GM06990 (cell line): ENCODE measurements around the gene CAPN7.

Source experiments
- DNase-seq: peaks from one replicate; pipeline ENCODE4 v3.0.0-alpha.2; 2011; ENCODE audit not compliant: insufficient read length; ENCODE audit errors: extremely low read depth
- H3K27me3 ChIP-seq: replicated peaks from 2 replicates; pipeline ENCODE4 v1.6.0; 2011; ENCODE audit warnings: low read length; ENCODE audit not compliant: control insufficient read depth, insufficient read depth
- H3K36me3 ChIP-seq: 2 replicates; pipeline ENCODE4 v1.5.1; 2011; ENCODE audit warnings: low read length; ENCODE audit not compliant: control insufficient read depth, insufficient read depth
- H3K4me3 ChIP-seq: replicated peaks from 2 replicates; pipeline ENCODE4 v1.5.1; 2011; ENCODE audit warnings: low read depth, mild to moderate bottlenecking, control low read depth, low read length
- CTCF ChIP-seq: IDR thresholded peaks from 2 replicates; pipeline ENCODE4 v1.5.1; 2011; ENCODE audit warnings: low read length, control low read depth, mild to moderate bottlenecking, inconsistent platforms; ENCODE audit not compliant: insufficient read depth, poor library complexity, severe bottlenecking

Gene CAPN7

DNA sequence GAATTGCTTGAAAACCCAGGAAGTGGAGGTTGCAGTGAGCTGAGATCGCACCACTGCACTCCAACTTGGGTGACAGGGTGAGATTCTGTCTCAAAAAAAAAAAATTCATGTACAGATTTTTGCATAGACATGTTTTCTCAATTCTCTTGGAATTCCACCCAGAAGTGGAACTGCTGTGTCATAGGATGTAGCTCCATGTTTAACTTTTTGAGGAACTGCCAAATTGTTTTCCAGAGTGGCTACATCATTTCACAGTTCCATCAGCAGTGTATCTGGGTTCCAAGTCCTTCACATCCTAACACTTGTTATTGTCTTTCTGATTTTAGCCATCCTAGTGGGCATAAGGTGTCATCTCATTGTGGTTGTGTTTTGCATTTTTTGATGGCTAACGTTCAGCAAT is 9.9 kb downstream of the CAPN7 start:
- no peak for DNase-seq
- Histone ChIP-seq H3K27me3 (no peaks in the 10 kb centered on the region), H3K36me3 (peaks cover 3% of the 10 kb centered on the region), H3K4me3 (no peak overlapping the region)
- TF ChIP-seq CTCF, result no peak

- Histone ChIP-seq H3K36me3 (peaks cover 4% of the 10 kb centered on the region), H3K27me3 (no peaks in the 10 kb centered on the region), H3K4me3 (no peak overlapping the region)
- no peak for DNase-seq
- no peak for TF ChIP-seq CTCF
These were observed 10.5 kb downstream of the CAPN7 start for GRCh38 chr3:15216501-15216900.

GRCh38 chr3:15217011-15217671 is 11.1 kb downstream of the CAPN7 start:
- DNase-seq, result no peak
- Histone ChIP-seq H3K36me3 (peaks cover 4% of the 10 kb centered on the region), H3K27me3 (no peaks in the 10 kb centered on the region), H3K4me3 (no peak overlapping the region)
- no peak for TF ChIP-seq CTCF

DNA sequence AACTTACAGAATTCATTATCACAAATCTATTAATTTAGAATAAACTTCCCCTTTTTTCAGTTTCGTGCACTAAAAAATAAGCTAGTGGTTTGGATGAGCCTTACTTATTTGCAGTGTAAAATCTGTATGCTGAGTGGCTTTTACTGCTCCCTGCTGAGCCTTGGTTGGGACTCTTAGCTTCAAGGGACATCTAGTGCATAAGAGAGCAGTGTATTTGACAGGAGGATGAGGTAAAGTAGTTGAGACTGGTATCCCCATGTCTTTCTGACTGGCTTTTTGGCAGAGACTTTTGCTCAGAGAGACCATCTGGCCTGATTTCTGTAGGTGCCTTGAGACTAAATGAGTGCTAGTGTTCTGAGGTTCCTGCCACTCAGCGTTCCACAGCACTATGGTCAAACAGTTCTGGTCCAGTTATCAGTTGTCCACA is 11.8 kb downstream of the CAPN7 start:
- DNase-seq, result no peak
- H3K27me3 ChIP-seq, result no peaks in the 10 kb centered on the region
- H3K4me3 ChIP-seq, result no peak overlapping the region
- H3K36me3 ChIP-seq, result peaks cover 4% of the 10 kb centered on the region
- TF ChIP-seq CTCF, result no peak

- no peak for TF ChIP-seq CTCF
- DNase-seq, result no peak
- Histone ChIP-seq H3K27me3 (no peaks in the 10 kb centered on the region), H3K4me3 (no peak overlapping the region), H3K36me3 (peaks cover 4% of the 10 kb centered on the region)
These were observed 12.6 kb downstream of the CAPN7 start for GRCh38 chr3:15218689-15219088.

GRCh38 chr3:15220056-15220455 is 14.0 kb downstream of the CAPN7 start:
- no peak for TF ChIP-seq CTCF
- Histone ChIP-seq H3K27me3 (no peaks in the 10 kb centered on the region), H3K36me3 (peaks cover 4% of the 10 kb centered on the region), H3K4me3 (no peak overlapping the region)
- no peak for DNase-seq
